GM19099 (cell line): Measurements from ENCODE around the gene CEP295NL.

ENCODE experiments used
- POLR2A ChIP-seq: IDR thresholded peaks from 3 replicates; pipeline ENCODE4 v1.6.1; 2011; ENCODE audit warnings: low read depth; ENCODE audit not compliant: insufficient read length; ENCODE audit errors: extremely low read depth

Gene CEP295NL

DNA sequence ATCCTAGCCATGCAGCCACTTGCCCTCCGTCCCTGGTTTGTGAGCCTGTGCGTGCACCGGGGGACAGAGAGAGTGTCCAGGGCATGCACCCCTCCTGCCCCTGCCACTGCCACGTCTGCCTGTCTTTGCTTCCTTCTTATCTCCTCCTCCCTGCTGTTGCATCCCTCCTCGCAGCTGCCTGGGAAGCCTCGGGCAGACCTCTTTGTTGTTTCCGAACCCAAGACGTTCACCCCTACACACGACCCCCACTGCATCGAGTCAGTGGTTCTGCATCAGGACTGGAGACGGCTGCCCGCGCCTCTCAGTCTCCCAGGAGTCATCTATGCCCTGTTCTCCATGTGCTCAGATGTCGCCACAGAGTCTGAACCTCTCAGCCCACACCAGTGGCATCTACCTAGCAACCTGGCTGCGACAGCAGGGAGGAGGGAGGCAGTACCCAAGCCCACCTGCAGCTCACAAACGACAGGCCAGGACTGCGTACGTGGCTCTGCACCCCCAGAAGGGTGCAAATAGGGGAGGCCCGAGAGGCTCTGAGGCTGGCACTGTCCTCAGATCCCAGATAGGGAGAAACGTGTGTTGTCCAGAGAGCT is 17.0 kb upstream of the CEP295NL start:
- TF ChIP-seq POLR2A = no peak

DNA sequence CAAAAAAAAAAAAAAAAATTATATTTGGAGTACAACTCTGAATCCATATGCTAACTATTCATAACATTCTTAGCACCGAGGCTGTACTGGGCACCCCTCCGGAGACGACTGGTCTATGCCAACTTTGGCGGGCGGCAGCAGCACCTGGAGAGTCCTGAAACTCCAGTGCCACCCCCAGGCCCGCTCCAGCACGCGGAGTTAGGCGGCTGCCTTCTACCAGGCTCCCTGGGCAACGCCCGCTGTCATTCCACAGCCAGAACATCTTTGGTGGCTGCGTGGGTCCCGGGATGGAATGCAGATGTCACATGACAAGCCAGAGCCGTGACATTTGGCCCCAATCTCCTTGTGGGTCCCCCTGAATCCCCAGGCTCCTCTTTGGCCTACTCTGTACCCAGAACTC is 16.0 kb upstream of the CEP295NL start:
- TF ChIP-seq POLR2A = no peak

- no peak for TF ChIP-seq POLR2A
Measured at GRCh38 chr17:78917451-78918275, 14.7 kb upstream of the CEP295NL start.

DNA sequence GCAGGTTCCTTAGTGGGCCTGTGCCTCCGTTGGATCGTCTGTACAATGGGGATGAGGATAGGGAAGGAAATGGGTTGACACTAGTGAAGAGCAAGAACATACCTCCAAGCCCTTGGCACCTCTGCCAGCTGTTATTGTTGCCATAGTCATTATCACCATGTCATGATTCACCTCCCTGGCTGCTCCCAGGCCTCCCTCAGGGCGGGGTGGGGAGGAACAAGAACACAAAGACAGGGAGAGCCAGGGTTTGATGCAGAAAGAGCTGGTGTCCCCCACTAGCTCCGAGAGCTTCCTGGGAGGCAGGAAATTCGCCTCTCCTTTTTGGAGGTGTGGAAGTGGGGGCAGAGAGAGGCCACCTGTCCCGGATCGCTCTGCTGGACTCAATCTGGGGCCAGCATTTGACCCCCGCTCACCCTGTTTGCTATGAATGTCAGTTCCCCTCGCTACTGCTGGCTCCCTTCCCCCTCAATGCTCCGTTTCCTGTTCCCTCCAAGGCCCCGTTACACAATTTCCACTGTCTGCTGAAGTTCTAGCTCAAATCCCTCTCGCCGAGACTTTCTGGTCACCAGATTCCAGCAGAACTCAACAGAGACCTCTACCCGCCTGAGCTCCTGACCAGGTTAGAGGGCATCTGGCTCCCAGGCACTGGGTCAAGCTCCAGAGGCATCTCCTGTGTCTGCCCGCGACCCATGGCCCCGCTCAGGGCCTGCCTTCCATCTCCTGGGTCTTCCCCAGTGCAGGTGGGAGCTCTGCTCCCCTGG is 13.1 kb upstream of the CEP295NL start:
- no peak for TF ChIP-seq POLR2A

GRCh38 chr17:78913115-78913514 is 10.1 kb upstream of the CEP295NL start:
- no peak for TF ChIP-seq POLR2A

DNA sequence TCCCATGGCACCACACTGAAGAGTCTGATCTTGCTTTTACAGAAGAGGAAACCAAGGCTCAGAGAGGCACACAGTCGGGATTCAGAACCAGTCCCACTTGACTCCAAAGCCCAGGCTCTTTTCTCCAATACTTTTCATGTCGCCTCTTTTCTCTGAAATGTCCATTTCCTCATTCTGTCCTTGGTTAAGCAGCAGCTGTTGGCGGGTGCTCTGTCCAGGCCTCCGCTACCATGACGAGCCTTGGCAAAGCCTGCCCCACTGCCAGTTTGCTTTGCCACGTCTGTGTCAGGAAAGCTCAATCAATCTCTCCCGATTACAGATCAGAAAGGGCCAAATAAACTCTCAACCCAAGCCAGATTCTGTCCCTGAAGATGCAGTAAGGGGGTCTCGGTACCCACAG is 9.1 kb upstream of the CEP295NL start:
- TF ChIP-seq POLR2A = no peak

DNA sequence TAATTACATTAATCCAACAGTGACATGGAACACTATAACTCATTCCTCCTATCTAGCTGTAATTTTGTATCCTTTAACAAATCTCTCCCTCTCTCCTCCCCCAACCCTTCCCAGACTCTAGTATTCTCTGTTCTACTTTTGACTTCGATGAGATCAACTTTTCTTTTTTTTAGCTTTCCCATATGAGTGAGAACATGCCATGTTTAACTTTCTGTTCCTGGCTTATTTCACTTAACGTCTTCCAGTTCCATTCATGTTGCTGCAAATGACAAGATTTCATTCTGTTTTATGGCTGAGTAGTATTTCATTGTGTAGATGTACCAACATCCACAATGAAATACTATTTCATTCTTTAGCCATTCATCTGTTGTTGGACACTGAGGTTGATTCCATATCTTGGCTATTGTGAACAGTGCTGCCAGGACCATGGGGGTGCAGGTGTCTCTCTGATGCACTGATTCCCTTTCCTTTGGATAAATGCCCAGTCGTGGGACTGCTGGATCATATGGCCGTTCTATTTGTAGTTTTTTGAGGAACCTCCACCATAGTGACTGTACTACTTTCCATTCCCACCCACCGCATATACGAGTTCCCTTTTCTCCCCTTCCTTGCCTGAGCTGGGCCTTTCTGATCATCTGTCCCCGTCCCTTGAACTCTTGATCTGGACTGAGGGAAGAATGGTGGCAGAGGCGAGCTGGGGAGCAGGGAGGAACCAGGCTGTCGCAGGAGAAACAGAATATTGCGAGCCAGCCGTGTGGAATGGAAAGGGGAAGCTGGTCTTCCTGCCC is 7.7 kb upstream of the CEP295NL start:
- TF ChIP-seq POLR2A = no peak

DNA sequence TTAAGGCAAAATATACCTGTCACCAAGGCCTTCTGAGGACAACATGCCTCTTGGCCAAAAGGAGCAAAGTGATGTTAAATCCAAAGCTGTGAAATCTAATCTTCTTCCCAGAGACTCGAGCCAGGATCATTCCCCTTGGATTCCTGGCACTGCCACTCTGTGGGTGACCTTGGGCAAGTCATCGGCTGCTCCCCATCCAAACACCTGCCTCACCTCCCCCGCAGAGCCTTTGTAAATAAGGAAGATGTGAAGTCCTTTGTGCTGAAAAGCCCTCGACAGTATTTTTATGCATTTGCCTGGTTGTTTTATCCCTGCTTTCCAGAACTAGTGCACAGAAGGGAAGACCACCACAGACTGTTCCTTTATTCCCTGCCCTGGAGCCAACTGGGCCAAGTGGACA is 5.4 kb upstream of the CEP295NL start:
- TF ChIP-seq POLR2A = no peak

- no peak for TF ChIP-seq POLR2A
Measured at GRCh38 chr17:78905541-78905940, 2.5 kb upstream of the CEP295NL start.

DNA sequence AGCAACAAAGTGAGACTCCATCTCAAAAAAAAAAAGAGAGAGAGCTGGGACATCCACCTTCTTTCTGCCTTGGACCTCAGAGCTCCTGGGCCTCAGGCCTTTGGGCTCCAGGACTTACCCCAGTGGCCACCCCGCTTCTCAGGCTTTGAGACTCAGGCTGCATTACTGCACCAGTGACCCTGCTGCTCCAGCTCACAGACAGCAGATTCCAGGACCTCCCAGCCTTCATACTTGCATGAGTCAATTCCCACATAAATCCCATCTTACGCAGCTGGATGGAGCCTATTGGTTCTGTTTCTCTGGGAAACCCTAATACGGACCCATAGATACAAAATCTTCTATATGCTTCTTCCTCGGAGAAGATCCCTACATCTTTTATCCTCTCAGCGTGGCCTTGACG is 2.1 kb upstream of the CEP295NL start:
- no peak for TF ChIP-seq POLR2A

DNA sequence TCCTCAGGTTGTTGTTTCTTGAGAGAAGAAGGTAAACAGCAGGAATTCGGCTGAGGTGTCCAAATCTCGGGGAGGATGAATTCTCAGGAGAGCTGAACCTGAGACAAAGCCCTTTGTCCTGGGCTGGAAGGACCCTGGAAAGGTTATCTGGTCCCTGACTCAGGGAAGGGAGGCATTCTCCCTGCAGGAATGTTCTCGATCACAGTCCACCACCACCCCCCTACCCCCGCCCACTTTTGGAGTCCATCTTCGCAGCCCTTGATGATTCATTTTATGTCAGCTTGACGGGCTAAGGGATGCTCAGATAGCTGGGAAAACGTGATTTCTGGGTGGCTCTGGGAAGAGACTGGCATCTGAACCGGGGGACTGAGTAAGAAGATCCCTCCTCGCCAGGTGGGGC is 1.4 kb upstream of the CEP295NL start:
- no peak for TF ChIP-seq POLR2A

- TF ChIP-seq POLR2A = no peak
Measured at GRCh38 chr17:78901806-78902205, 1.2 kb downstream of the CEP295NL start.

DNA sequence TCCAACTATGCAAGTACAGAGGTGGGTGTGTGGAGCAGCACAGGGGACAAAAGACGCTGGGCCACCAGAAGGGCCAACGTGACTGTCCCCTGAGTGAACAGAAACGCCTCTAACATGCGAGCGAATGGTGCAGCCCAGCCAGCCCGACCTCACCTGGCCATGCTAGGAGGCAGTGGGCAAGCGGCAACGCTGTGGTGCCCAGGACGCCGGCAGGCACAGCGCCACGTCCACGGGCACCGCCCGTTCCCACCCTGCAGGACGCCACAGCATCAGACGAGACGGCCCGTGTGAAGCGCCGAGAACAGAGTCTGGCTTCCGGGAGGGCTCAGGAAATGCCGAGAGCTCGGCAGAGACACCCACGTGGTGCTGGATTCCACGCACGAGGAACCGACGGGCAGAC is 2.2 kb downstream of the CEP295NL start:
- TF ChIP-seq POLR2A = no peak

DNA sequence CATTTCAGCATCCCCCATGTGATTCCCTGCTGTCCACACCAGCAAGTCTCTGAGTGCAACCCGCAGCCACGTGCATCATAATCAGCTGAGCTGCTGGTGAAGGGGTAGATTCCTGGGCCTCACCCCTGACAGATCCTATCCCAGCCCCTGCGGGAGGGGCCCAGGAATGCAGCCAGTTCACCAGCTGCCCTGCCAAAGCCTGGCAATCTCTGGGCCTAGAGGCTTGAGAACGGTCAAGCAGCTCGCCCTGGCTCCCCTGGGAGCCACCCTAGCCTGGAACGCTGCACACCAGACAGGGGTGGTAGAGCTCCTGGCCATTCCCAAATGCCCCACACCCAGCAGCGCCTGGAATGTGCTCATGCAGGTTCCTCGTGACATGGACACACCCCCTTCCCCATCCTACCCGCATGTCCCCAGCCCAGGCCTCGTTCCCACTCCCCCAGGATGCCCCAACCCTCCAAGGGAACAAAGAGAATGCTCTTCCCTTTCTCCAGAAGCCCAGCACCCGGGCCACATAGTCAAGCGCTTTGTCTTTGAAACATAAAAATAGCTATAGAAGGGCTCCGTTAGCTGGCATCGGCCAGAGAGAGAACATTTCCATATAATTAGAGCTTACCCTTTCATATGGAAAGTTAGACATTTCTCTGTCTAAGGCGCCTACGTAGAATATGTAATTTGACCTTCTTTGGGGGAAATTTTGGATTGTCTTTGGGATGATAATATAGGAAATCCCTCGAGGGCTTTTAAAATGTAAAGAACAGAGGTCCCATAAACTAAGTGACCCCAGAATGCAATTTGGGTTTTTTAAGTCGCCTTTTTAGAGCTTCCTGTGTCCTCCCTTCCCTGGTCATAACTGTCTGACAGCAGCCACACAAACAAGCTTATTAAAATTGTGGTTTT is 3.4 kb downstream of the CEP295NL start:
- TF ChIP-seq POLR2A = no peak
